ENCODE measurements around the gene WDR83. TPM values are rescaled to one million over a fixed set of nuclear protein-coding genes. Genes with fewer than 3 reads are reported as not detected.
A peak's percentile ranks its signal among the peaks of the same experiment; 100 is the strongest.
"Not testable (repeated sequence)": the region's sequence is repeated elsewhere in the genome, so short reads cannot be mapped to it uniquely, and the experiment has no call there.

WDR83 gene
- total and polyA plus RNA-seq, 2 donors, result 5.1 to 17.5 TPM

GRCh38 chr19:12643716-12644115 lies 22.9 kb upstream of the WDR83 start:
- WGBS, result 93% methylated on average over 14 of the region's 14 CpGs

GRCh38 chr19:12646551-12646950 lies 20.1 kb upstream of the WDR83 start:
- 84% methylated on average over 10 of the region's 10 CpGs for WGBS
- no peak for DNase-seq (ENCODE audit: extremely low spot score)
- Histone ChIP-seq H3K36me3 (ENCODE audit: insufficient read depth) (no peaks in the 10 kb centered on the region), H3K4me1 (ENCODE audit: insufficient read depth) (no peaks in the 10 kb centered on the region), H3K27ac (ENCODE audit: low read depth) (no peak overlapping the region), H3K4me3 (ENCODE audit: low read depth, low read length) (no peak overlapping the region)

More at GRCh38 chr19:12643716-12644115, 22.9 kb upstream of the WDR83 start:
- H3K4me3 ChIP-seq (ENCODE audit: low read depth, low read length); H3K4me1 ChIP-seq (ENCODE audit: insufficient read depth); H3K36me3 ChIP-seq (ENCODE audit: insufficient read depth); DNase-seq (ENCODE audit: extremely low spot score); H3K27ac ChIP-seq (ENCODE audit: low read depth): not testable (repeated sequence)

GRCh38 chr19:12647047-12647446 lies 19.6 kb upstream of the WDR83 start:
- DNase-seq (ENCODE audit: extremely low spot score), result no peak
- no peak overlapping the region for H3K4me3 ChIP-seq (ENCODE audit: low read depth, low read length)
- H3K36me3 ChIP-seq (ENCODE audit: insufficient read depth), result no peaks in the 10 kb centered on the region
- no peaks in the 10 kb centered on the region for H3K4me1 ChIP-seq (ENCODE audit: insufficient read depth)
- 75% methylated on average over 8 of the region's 8 CpGs for WGBS
- H3K27ac ChIP-seq (ENCODE audit: low read depth), result no peak overlapping the region

DNA sequence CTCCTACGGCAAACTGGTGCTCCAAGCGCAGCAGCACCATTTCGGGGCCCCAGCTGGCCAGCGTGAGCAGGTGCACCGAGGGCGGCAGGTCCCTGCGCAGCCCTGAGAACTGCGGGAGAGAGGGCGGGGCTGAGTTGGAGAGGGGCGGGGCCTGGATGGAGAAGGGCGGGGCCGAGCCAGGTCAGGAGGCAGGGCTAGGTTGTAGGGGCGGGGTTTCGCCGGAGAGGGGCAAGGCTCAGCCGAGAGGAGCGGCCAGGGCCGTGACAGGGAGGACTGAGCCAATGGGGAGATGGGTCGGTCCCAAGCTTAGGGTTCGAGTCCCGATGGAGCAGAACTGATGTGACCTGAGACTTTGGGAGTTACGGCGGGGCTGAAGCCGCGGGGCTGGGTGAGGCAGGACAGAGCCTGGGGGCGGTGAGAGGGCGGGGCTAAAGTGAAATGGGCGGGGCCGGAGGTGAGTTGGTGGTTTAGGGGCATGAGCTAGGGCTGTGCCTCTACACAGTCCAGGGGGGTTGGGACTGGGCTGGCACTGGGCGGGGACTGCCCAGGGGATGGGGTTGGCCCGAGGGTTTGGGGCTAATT lies 19.0 kb upstream of the WDR83 start:
- no peaks in the 10 kb centered on the region for H3K36me3 ChIP-seq (ENCODE audit: insufficient read depth)
- no peak overlapping the region for H3K27ac ChIP-seq (ENCODE audit: low read depth)
- no peak for DNase-seq (ENCODE audit: extremely low spot score)
- H3K4me1 ChIP-seq (ENCODE audit: insufficient read depth), result no peaks in the 10 kb centered on the region
- 14% methylated on average over 31 of the region's 31 CpGs for WGBS
- H3K4me3 ChIP-seq (ENCODE audit: low read depth, low read length), result peak overlapping the region; percentile 1

DNA sequence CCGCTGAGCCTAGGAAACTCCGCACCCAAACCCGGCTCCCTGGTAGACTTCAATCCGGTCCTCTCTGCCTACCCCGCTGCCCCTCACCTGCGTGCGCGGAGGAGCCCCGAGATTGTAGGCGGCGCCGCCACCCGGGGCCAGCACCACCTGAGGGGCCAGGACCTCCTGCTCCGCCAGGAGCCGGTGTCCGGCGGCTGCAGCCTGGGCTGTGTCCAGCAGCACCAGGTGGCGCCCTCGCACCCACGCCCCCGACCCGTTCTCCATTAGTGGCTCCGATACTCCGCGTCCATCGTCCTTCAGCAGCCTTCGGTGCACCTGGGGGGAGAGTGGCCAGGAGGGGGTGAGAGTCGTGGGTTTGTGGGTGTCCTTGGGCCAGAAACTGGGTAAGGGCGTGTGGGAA lies 18.5 kb upstream of the WDR83 start:
- H3K27ac ChIP-seq (ENCODE audit: low read depth), result no peak overlapping the region
- no peak for DNase-seq (ENCODE audit: extremely low spot score)
- H3K36me3 ChIP-seq (ENCODE audit: insufficient read depth), result no peaks in the 10 kb centered on the region
- WGBS, result 14% methylated on average over 29 of the region's 29 CpGs
- no peak overlapping the region for H3K4me3 ChIP-seq (ENCODE audit: low read depth, low read length)
- no peaks in the 10 kb centered on the region for H3K4me1 ChIP-seq (ENCODE audit: insufficient read depth)

DNA sequence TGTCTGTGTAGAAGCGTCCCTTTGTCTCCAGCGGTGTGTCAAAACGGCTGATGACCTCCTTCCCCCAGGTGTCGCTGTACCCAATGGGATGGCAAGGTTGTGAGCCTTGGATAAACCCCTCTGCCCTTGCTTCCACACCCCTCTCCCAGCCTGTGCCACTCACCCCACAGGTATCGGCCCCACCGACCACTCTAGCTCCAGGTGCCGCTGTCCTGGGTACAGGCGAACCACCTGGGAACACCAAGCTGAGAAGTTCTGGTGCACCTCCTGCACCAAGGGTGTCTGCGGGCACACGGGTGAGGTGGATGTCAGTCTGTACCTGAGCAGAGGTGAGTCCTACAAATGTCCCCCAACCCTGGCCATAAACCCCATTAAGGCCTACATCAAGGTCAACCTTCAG lies 16.7 kb upstream of the WDR83 start:
- H3K4me1 ChIP-seq (ENCODE audit: insufficient read depth), result no peaks in the 10 kb centered on the region
- no peak for DNase-seq (ENCODE audit: extremely low spot score)
- WGBS, result 97% methylated on average over 10 of the region's 10 CpGs
- H3K36me3 ChIP-seq (ENCODE audit: insufficient read depth), result no peaks in the 10 kb centered on the region
- no peak overlapping the region for H3K4me3 ChIP-seq (ENCODE audit: low read depth, low read length)
- no peak overlapping the region for H3K27ac ChIP-seq (ENCODE audit: low read depth)

DNA sequence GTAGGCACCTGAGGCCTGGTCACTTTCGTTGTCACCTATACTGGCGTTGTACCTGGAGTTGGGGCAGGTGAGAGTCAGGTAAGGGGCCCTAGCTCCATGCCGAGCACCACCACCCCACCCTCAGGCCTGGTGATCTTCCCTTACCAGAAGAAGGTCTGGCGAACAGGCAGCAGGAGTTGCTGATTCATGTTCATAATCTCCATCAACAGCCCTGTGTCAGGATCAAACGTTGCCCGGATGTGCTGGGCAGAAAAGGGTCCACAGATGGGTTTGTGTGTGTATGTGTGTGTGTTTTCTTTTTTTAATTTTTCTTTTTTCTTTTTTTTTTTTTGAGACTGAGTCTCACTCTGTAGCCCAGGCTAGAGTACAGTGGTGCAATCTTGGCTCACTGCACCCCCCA lies 14.4 kb upstream of the WDR83 start:
- Histone ChIP-seq H3K4me1 (ENCODE audit: insufficient read depth) (no peaks in the 10 kb centered on the region), H3K36me3 (ENCODE audit: insufficient read depth) (peaks cover 1% of the 10 kb centered on the region), H3K27ac (ENCODE audit: low read depth) (no peak overlapping the region), H3K4me3 (ENCODE audit: low read depth, low read length) (no peak overlapping the region)
- 97% methylated on average over 6 of the region's 6 CpGs for WGBS
- DNase-seq (ENCODE audit: extremely low spot score), result no peak

DNA sequence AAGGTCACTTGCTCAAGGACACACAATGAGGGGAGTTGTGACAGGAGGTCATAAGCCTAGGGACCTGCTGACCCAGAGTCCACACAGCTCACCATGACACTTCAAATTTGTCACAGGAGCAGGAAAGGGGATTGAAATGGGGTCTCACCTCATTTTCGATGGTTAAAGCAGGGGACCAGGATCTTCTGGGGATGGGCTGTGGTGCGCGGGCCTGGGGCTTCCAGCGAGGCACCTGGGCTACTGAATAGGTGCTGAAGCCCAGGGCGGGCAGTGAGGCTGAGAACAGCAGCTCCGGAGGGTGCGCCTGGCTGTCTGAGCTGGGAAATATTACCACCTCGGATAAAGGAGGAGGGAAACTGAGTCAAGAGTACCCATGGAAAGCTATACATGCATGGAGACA lies 11.1 kb upstream of the WDR83 start:
- peaks cover 1% of the 10 kb centered on the region for H3K36me3 ChIP-seq (ENCODE audit: insufficient read depth)

DNA sequence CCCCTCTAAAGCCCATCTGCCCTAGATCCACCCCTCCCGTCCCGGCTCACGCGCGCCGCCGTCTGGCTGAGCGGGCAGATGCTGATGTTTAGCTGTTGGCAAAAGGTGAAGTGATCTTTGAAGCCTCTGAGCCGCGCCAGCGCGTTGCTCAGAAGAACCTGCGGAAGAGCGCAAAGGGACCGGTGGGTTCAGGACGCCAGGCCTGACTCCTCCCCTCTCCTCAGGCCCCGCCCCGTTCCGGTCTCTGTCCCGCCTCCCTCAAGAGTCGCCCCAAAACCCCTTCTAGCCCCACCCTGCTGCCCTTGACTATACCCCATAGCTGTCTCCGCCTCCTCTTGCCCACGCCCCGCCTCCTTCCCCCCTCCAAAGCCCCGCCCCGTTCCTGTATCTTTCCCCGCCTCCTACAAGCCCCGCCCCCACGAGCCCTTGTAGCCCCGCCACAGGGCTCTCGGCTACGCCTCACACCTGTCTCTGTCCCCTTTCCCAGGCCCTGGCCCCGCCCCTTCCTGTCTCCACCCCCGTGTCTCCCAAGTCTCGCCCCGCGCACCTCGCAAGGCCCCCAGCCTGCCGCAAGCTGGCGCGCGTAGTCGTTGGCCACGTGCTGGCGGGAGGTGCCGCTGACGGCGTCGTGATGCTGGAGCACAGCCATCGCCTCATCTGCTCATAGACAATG lies 9.6 kb upstream of the WDR83 start:
- DNase-seq (ENCODE audit: extremely low spot score), result no peak
- Histone ChIP-seq H3K4me1 (ENCODE audit: insufficient read depth) (no peaks in the 10 kb centered on the region), H3K4me3 (ENCODE audit: low read depth, low read length) (no peak overlapping the region), H3K36me3 (ENCODE audit: insufficient read depth) (peaks cover 1% of the 10 kb centered on the region), H3K27ac (ENCODE audit: low read depth) (no peak overlapping the region)
- 61% methylated on average over 50 of the region's 50 CpGs for WGBS

More for the DNA sequence above, 11.1 kb upstream of the WDR83 start:
- Histone ChIP-seq H3K4me1 (ENCODE audit: insufficient read depth) (no peaks in the 10 kb centered on the region), H3K4me3 (ENCODE audit: low read depth, low read length) (no peak overlapping the region), H3K27ac (ENCODE audit: low read depth) (no peak overlapping the region)
- DNase-seq (ENCODE audit: extremely low spot score), result no peak
- WGBS, result 97% methylated on average over 8 of the region's 8 CpGs

DNA sequence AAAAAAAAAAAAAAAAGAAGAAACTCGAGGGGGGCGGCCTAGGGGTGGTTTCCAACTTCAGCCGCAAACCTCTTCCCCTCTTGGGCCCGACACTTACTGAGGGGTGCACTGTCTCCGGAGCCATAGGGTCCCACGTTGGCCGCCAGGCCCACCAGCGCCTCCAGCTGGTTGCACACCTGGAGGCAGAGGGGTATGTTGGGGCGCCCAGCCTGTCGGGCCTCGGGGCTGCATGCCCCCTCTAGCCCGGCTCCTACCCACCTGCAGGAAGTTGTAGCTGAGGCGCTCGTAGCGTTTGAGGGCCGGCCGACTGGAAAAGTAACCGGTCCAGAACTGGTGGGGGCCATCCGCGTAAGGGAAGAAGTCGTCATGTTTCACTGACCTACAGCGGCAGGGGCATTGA lies 8.6 kb upstream of the WDR83 start:
- Histone ChIP-seq H3K4me3 (ENCODE audit: low read depth, low read length) (no peak overlapping the region), H3K4me1 (ENCODE audit: insufficient read depth) (no peaks in the 10 kb centered on the region), H3K27ac (ENCODE audit: low read depth) (no peak overlapping the region), H3K36me3 (ENCODE audit: insufficient read depth) (peaks cover 1% of the 10 kb centered on the region)
- WGBS, result 97% methylated on average over 22 of the region's 22 CpGs
- no peak for DNase-seq (ENCODE audit: extremely low spot score)

DNA sequence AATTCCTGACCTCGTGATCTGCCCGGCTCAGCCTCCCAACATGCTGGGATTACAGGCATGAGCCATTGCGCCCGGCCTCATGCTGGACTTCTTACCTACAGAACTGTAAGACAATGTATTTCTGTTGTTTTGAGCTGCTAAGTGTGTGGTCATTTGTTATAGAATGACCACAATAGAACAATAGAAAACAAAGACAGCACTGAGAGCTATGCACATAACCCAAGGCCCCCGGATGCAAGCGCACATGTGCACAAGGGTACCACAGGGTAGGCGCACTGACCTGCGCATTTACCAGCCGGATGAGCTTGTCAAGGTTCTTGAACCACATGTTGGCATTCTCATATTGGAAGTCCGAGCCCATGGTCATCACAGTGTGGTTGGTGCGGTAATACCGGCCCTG lies 5.6 kb upstream of the WDR83 start:
- H3K27ac ChIP-seq (ENCODE audit: low read depth), result no peak overlapping the region
- no peak overlapping the region for H3K4me3 ChIP-seq (ENCODE audit: low read depth, low read length)
- WGBS, result 95% methylated on average over 12 of the region's 12 CpGs
- no peaks in the 10 kb centered on the region for H3K36me3 ChIP-seq (ENCODE audit: insufficient read depth)
- no peak for DNase-seq (ENCODE audit: extremely low spot score)
- H3K4me1 ChIP-seq (ENCODE audit: insufficient read depth), result no peaks in the 10 kb centered on the region

DNA sequence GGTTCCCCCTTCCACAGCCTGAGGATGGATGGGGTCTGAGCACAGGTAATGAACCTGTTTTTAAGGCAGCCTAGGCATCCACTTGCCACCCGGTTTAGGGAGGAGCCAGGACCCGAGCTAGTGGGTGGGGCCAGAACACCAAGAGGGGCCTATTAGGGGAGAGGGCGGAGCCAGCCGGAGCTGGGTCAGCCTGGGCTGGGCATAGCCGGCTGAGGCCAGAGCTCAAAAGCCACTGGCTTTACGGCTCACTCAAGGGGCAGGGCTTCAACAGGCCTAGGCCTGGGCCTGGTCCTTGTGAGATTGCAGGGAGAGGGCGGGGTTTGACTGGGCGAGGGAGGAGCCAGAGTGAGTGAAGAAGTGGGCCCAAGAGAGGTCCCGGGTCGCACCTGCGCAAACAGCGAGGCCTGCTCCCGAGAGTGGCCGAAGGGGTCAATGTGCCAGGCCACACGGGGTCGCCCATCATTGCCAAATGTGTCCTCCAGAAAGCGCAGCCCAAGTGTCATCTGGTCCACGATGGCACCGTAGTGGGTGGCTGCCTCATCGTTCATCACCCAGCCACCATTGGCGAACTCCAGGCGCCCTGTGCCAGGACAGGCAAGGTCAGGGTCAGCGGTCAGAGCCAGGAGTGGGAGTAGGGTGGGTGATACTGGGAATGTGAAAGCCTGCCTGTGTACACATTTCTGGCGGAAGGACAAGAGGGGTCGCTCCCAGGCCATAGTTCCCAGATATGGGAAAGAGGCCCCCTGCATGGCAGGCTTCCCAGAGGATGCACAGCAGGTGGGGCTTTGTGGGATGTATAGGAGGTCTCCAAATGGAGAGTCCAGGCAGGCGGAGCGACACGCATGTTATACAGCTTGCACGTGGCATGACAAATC lies 2.0 kb upstream of the WDR83 start:
- no peak overlapping the region for H3K27ac ChIP-seq (ENCODE audit: low read depth)
- no peaks in the 10 kb centered on the region for H3K4me1 ChIP-seq (ENCODE audit: insufficient read depth)
- H3K36me3 ChIP-seq (ENCODE audit: insufficient read depth), result no peaks in the 10 kb centered on the region
- H3K4me3 ChIP-seq (ENCODE audit: low read depth, low read length), result no peak overlapping the region
- WGBS, result 85% methylated on average over 29 of the region's 29 CpGs
- no peak for DNase-seq (ENCODE audit: extremely low spot score)

DNA sequence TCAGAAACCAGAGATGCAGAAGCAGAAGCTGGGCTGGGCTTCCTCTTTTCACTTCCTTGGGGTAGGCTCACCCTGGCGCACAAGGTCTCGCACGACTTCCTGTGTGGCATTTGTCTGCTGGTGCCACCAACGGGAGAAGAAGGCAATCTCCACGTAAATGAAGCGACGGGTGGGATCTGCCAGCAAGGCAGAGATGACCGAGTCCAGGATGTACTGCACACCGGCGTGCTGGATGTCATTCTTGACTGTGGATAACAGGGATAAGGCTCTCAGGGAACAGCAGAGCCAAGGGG lies 1.4 kb upstream of the WDR83 start:
- 82% methylated on average over 10 of the region's 10 CpGs for WGBS
- DNase-seq (ENCODE audit: extremely low spot score), result no peak
- Histone ChIP-seq H3K4me1 (ENCODE audit: insufficient read depth) (no peaks in the 10 kb centered on the region), H3K36me3 (ENCODE audit: insufficient read depth) (no peaks in the 10 kb centered on the region), H3K4me3 (ENCODE audit: low read depth, low read length) (no peak overlapping the region), H3K27ac (ENCODE audit: low read depth) (no peak overlapping the region)

- Histone ChIP-seq H3K36me3 (ENCODE audit: insufficient read depth) (no peaks in the 10 kb centered on the region), H3K27ac (ENCODE audit: low read depth) (no peak overlapping the region), H3K4me3 (ENCODE audit: low read depth, low read length) (peak overlapping the region; percentile 85), H3K4me1 (ENCODE audit: insufficient read depth) (no peaks in the 10 kb centered on the region)
- 58% methylated on average over 12 of the region's 12 CpGs for WGBS
- DNase-seq (ENCODE audit: extremely low spot score), result no peak
Observed at GRCh38 chr19:12665671-12666264, 839 bp upstream of the WDR83 start.

Measured in urinary bladder (tissue), 4 donors.